A673 (cell line): ENCODE data around the gene TMEM218. TPM values are rescaled to one million over a fixed set of nuclear protein-coding genes. Genes with fewer than 3 reads are reported as not detected.

ENCODE experiments used
- BruUV-seq: library from RNA; stranded (reverse); fragments of 400-500 nt; replicated peaks from 2 replicates; lab custom pipeline; 2021; lab: Mats Ljungman, UMichigan
- CTCF ChIA-PET: fragments of 300-600 bp; sonication (Branson Sonifier 250); formaldehyde crosslinking; loops from one replicate; lab custom pipeline; 2022; ENCODE audit warnings: antibody characterized with exemption; lab: Charles Lee
- POLR2A ChIA-PET: fragments of 300-600 bp; sonication (Branson Sonifier 250); formaldehyde crosslinking; loops from one replicate; lab custom pipeline; 2022; ENCODE audit warnings: antibody characterized with exemption; ENCODE audit not compliant: low non-redundant PET; lab: Charles Lee
- DNase-seq: peaks from one replicate; pipeline ENCODE4 v3.0.0-alpha.2; 2015; ENCODE audit warnings: low spot score
- H3K27ac ChIP-seq: fragments of 200-600 bp; sonication (generic); 2 replicates; pipeline ENCODE4 v1.5.1; 2016; ENCODE audit warnings: mixed run types, low read depth, mild to moderate bottlenecking, mixed read lengths, antibody characterized with exemption, low read length; ENCODE audit not compliant: poor library complexity, severe bottlenecking
- H3K27me3 ChIP-seq: fragments of 200-600 bp; sonication (generic); replicated peaks from 2 replicates; pipeline ENCODE4 v1.6.1; 2017; ENCODE audit warnings: mixed run types, low read depth, mild to moderate bottlenecking, mixed read lengths, antibody characterized with exemption, low read length; ENCODE audit not compliant: insufficient read depth, poor library complexity
- H3K36me3 ChIP-seq: fragments of 200-600 bp; sonication (generic); 2 replicates; pipeline ENCODE4 v1.6.1; 2016; ENCODE audit warnings: mixed run types, mild to moderate bottlenecking, mixed read lengths, antibody characterized with exemption, low read length; ENCODE audit not compliant: insufficient read depth, poor library complexity, severe bottlenecking
- H3K4me1 ChIP-seq: fragments of 200-600 bp; sonication (generic); 2 replicates; pipeline ENCODE4 v1.6.1; 2017; ENCODE audit warnings: mixed run types, mild to moderate bottlenecking, mixed read lengths, antibody characterized with exemption, low read length; ENCODE audit not compliant: insufficient read depth, poor library complexity, severe bottlenecking
- H3K4me3 ChIP-seq: fragments of 200-600 bp; sonication (generic); 2 replicates; pipeline ENCODE4 v1.5.1; 2016; ENCODE audit warnings: low read depth, mixed run types, mild to moderate bottlenecking, mixed read lengths, low read length; ENCODE audit not compliant: poor library complexity, severe bottlenecking
- H3K9me3 ChIP-seq: fragments of 200-600 bp; sonication (generic); 2 replicates; pipeline ENCODE4 v1.6.1; 2016; ENCODE audit warnings: mixed run types, low read depth, mild to moderate bottlenecking, mixed read lengths, antibody characterized with exemption, low read length; ENCODE audit not compliant: poor library complexity, severe bottlenecking
- EZH2 ChIP-seq: fragments of 200-600 bp; sonication (generic); IDR thresholded peaks from 2 replicates; pipeline ENCODE4 v1.6.1; 2017; ENCODE audit warnings: borderline replicate concordance, low read depth, mild to moderate bottlenecking, mixed read lengths, antibody characterized with exemption, low read length; ENCODE audit not compliant: poor library complexity, severe bottlenecking
- intact Hi-C: fragments of 100-400 bp; cut with micrococcal nuclease; formaldehyde crosslinking; loops from one replicate; pipeline ENCODE4 v1.10.0; 2022; ENCODE audit not compliant: unreplicated experiment
- total RNA-seq: library from RNA; stranded (reverse); gene quantifications from 2 replicates; pipeline ENCODE4 v1.2.3, GENCODE V29; 2021
- TF ChIP-seq, protein P1 (sequence below): fragments of 300-800, 200-600 bp; sonication (generic); conservative IDR thresholded peaks from 2 replicates; pipeline ENCODE4 v1.5.1; 2017; ENCODE audit warnings: low read depth, mild to moderate bottlenecking, antibody characterized with exemption, low read length, moderate library complexity, mixed read lengths

Gene TMEM218
- total RNA-seq, 1 experiment from 2014 or later = 28.8 TPM

- DNase-seq = no peak
- no peaks in the 10 kb centered on the region for H3K4me1 ChIP-seq
- H3K27ac ChIP-seq = no peak overlapping the region
- BruUV-seq = no TSS peak
- intact Hi-C loops = no loop called here
- no peak overlapping the region for H3K4me3 ChIP-seq
- POLR2A ChIA-PET = no interaction called here
- H3K9me3 ChIP-seq = no peaks in the 10 kb centered on the region
- no peaks in the 10 kb centered on the region for H3K27me3 ChIP-seq
- CTCF ChIA-PET = no interaction called here
- no peaks in the 10 kb centered on the region for H3K36me3 ChIP-seq
- TF ChIP-seq EZH2 = no peak
- TF ChIP-seq, protein P1, sequence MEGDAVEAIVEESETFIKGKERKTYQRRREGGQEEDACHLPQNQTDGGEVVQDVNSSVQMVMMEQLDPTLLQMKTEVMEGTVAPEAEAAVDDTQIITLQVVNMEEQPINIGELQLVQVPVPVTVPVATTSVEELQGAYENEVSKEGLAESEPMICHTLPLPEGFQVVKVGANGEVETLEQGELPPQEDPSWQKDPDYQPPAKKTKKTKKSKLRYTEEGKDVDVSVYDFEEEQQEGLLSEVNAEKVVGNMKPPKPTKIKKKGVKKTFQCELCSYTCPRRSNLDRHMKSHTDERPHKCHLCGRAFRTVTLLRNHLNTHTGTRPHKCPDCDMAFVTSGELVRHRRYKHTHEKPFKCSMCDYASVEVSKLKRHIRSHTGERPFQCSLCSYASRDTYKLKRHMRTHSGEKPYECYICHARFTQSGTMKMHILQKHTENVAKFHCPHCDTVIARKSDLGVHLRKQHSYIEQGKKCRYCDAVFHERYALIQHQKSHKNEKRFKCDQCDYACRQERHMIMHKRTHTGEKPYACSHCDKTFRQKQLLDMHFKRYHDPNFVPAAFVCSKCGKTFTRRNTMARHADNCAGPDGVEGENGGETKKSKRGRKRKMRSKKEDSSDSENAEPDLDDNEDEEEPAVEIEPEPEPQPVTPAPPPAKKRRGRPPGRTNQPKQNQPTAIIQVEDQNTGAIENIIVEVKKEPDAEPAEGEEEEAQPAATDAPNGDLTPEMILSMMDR = 0 out of 2 replicates have a peak, but pooled peaks have one; percentile 15
These were observed 35.5 kb downstream of the TMEM218 start for GRCh38 chr11:125075900-125076317.

- Histone ChIP-seq H3K4me1 (no peaks in the 10 kb centered on the region), H3K36me3 (no peaks in the 10 kb centered on the region), H3K27me3 (no peaks in the 10 kb centered on the region), H3K27ac (no peak overlapping the region), H3K4me3 (no peak overlapping the region), H3K9me3 (no peaks in the 10 kb centered on the region)
- no peak for TF ChIP-seq EZH2
- TF ChIP-seq, protein P1 = no peak
- ChIA-PET CTCF (no interaction called here), POLR2A (no interaction called here)
- intact Hi-C loops = no loop called here
- no peak for DNase-seq
- BruUV-seq = no TSS peak
These were observed 36.2 kb downstream of the TMEM218 start for GRCh38 chr11:125075242-125075625.

DNA sequence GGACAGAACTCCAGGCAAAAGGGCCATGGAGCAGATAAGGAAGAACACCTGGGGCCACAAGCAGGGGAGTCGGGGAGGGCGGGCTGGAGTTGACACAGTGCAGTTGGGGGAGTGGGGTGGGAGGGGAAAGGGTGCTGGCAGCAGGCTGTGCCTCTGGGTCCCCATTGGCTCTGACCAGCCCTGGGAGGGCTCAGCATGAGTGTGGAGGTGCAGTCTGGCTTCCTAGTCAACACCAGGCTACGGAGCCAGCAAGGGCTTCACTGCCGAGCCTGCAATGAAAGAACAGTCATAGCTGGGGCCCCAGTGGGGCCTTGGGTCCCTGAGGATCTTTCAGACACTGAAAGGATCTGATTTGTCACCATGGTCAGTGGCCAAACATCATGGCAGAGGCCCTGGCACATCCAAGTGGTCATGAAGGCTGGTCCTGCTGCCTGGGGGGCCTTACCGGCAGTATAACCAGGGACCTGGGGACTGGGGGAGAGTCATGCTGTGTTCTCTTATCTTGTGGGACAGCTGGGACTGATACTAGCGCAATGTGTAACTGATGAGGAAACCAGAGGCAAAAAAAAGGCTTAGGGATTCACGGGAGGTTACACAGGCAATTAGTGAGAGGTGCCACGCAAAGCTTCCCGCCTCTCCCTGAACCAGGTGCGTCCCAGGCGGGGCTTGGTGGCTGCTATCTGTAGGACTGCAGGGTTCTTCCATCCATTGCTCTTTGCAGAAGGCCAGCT is 36.8 kb downstream of the TMEM218 start:
- H3K4me3 ChIP-seq = no peak overlapping the region
- H3K36me3 ChIP-seq = no peaks in the 10 kb centered on the region
- BruUV-seq = no TSS peak
- intact Hi-C loops = no loop called here
- H3K4me1 ChIP-seq = no peaks in the 10 kb centered on the region
- no peaks in the 10 kb centered on the region for H3K27me3 ChIP-seq
- POLR2A ChIA-PET = no interaction called here
- CTCF ChIA-PET = no interaction called here
- no peak for DNase-seq
- TF ChIP-seq, protein P1 = no peak
- no peak for TF ChIP-seq EZH2
- no peak overlapping the region for H3K27ac ChIP-seq
- no peaks in the 10 kb centered on the region for H3K9me3 ChIP-seq
